ENCODE data around the gene ATG5.

The ATG5 gene

GRCh38 chr6:106258726-106259125 is 66.8 kb downstream of the ATG5 start:
- no peaks in the 10 kb centered on the region for H3K4me1 ChIP-seq (ENCODE audit: control insufficient read depth, low read length)
- TF ChIP-seq EZH2phosphoT487 (IDR thresholded peaks at IDR 0.05; ENCODE audit: borderline replicate concordance, low read length): no peak
- TF ChIP-seq, protein P1, sequence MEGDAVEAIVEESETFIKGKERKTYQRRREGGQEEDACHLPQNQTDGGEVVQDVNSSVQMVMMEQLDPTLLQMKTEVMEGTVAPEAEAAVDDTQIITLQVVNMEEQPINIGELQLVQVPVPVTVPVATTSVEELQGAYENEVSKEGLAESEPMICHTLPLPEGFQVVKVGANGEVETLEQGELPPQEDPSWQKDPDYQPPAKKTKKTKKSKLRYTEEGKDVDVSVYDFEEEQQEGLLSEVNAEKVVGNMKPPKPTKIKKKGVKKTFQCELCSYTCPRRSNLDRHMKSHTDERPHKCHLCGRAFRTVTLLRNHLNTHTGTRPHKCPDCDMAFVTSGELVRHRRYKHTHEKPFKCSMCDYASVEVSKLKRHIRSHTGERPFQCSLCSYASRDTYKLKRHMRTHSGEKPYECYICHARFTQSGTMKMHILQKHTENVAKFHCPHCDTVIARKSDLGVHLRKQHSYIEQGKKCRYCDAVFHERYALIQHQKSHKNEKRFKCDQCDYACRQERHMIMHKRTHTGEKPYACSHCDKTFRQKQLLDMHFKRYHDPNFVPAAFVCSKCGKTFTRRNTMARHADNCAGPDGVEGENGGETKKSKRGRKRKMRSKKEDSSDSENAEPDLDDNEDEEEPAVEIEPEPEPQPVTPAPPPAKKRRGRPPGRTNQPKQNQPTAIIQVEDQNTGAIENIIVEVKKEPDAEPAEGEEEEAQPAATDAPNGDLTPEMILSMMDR (IDR thresholded peaks at IDR 0.05; ENCODE audit: low read depth, low read length, poor library complexity, severe bottlenecking): no peak
- H3F3A ChIP-seq (ENCODE audit: control insufficient read depth, insufficient read depth): no peaks in the 10 kb centered on the region

DNA sequence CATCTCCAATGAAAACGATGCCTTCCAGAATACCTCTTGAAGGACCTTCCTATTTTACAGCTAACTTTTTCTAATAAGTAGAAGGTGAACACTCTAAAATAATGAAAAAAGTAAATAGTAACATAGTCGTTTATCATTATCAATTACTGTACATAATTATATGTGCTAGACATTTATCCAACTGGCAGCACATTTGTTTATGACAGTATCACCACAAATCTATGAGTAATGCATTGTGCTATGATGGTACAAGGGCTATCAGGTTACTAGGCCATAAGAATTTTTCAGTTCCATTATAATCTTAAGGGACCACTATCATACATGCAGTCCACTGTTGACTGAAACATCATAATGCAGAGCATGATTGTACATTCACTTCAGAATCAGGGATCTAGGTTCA is 68.4 kb downstream of the ATG5 start:
- Histone ChIP-seq H3K79me2 (ENCODE audit: control insufficient read depth, low read length) (no peaks in the 10 kb centered on the region; the same call in none of the 2 replicates), H3K36me3 (ENCODE audit: control insufficient read depth, low read length) (no peaks in the 10 kb centered on the region; the same call in 1 of the 2 replicates), H3F3A (ENCODE audit: control insufficient read depth, insufficient read depth) (no peaks in the 10 kb centered on the region), H3K4me2 (ENCODE audit: low read length) (no peak overlapping the region), H3K9me3 (ENCODE audit: control insufficient read depth, insufficient read depth, low read length) (no peaks in the 10 kb centered on the region), H4K20me1 (ENCODE audit: control insufficient read depth, insufficient read depth, low read depth, low read length) (no peaks in the 10 kb centered on the region), H3K4me3 (ENCODE audit: low read length) (no peak overlapping the region), H3K4me1 (ENCODE audit: control insufficient read depth, low read length) (no peaks in the 10 kb centered on the region), H3K27ac (ENCODE audit: low read depth, low read length) (no peak overlapping the region), H3K9me2 (replicated peaks; ENCODE audit: control insufficient read depth, low read length) (no peaks in the 10 kb centered on the region), H3K27me3 (ENCODE audit: control insufficient read depth, low read length) (no peaks in the 10 kb centered on the region)
- TF ChIP-seq, protein P1 (IDR thresholded peaks at IDR 0.05; ENCODE audit: low read depth, low read length, poor library complexity, severe bottlenecking): no peak
- TF ChIP-seq EZH2phosphoT487 (IDR thresholded peaks at IDR 0.05; ENCODE audit: borderline replicate concordance, low read length): no peak

More at GRCh38 chr6:106258726-106259125, 66.8 kb downstream of the ATG5 start:
- no peaks in the 10 kb centered on the region for H3K9me3 ChIP-seq (ENCODE audit: control insufficient read depth, insufficient read depth, low read length)
- H3K27me3 ChIP-seq (ENCODE audit: control insufficient read depth, low read length): no peaks in the 10 kb centered on the region
- no peaks in the 10 kb centered on the region for H4K20me1 ChIP-seq (ENCODE audit: control insufficient read depth, insufficient read depth, low read depth, low read length)
- H3K27ac ChIP-seq (ENCODE audit: low read depth, low read length): no peak overlapping the region
- peaks cover 8% of the 10 kb centered on the region for H3K79me2 ChIP-seq (ENCODE audit: control insufficient read depth, low read length)
- no peaks in the 10 kb centered on the region for H3K36me3 ChIP-seq (ENCODE audit: control insufficient read depth, low read length)
- H3K9me2 ChIP-seq (replicated peaks; ENCODE audit: control insufficient read depth, low read length): no peaks in the 10 kb centered on the region
- H3K4me2 ChIP-seq (ENCODE audit: low read length): no peak overlapping the region
- no peak overlapping the region for H3K4me3 ChIP-seq (ENCODE audit: low read length)

GRCh38 chr6:106256201-106256968 is 69.2 kb downstream of the ATG5 start:
- no peak for TF ChIP-seq EZH2phosphoT487 (IDR thresholded peaks at IDR 0.05; ENCODE audit: borderline replicate concordance, low read length)
- TF ChIP-seq, protein P1 (IDR thresholded peaks at IDR 0.05; ENCODE audit: low read depth, low read length, poor library complexity, severe bottlenecking): no peak
- no peaks in the 10 kb centered on the region for H3K4me1 ChIP-seq (ENCODE audit: control insufficient read depth, low read length)
- H3F3A ChIP-seq (ENCODE audit: control insufficient read depth, insufficient read depth): no peaks in the 10 kb centered on the region
- H3K4me3 ChIP-seq (ENCODE audit: low read length): no peak overlapping the region
- H3K27ac ChIP-seq (ENCODE audit: low read depth, low read length): no peak overlapping the region
- H3K27me3 ChIP-seq (ENCODE audit: control insufficient read depth, low read length): no peaks in the 10 kb centered on the region
- no peaks in the 10 kb centered on the region; the same call in 1 of the 2 replicates for H3K36me3 ChIP-seq (ENCODE audit: control insufficient read depth, low read length)
- no peaks in the 10 kb centered on the region for H4K20me1 ChIP-seq (ENCODE audit: control insufficient read depth, insufficient read depth, low read depth, low read length)
- H3K4me2 ChIP-seq (ENCODE audit: low read length): no peak overlapping the region
- H3K9me3 ChIP-seq (ENCODE audit: control insufficient read depth, insufficient read depth, low read length): no peaks in the 10 kb centered on the region
- no peaks in the 10 kb centered on the region for H3K9me2 ChIP-seq (replicated peaks; ENCODE audit: control insufficient read depth, low read length)
- H3K79me2 ChIP-seq (ENCODE audit: control insufficient read depth, low read length): no peaks in the 10 kb centered on the region; the same call in none of the 2 replicates

All from DOHH2 (cell line).